HEK293T (cell line): ENCODE data around the gene NBAS.

Source experiments
- ARNT ChIP-seq: fragments of 450-650 bp; IDR thresholded peaks from 2 replicates; pipeline ENCODE4 v1.6.1; 2017; ENCODE audit warnings: mild to moderate bottlenecking
- BHLHE40 ChIP-seq: fragments of 450-650 bp; IDR thresholded peaks from 2 replicates; pipeline ENCODE4 v1.6.1; 2016; ENCODE audit warnings: mild to moderate bottlenecking, moderate library complexity, borderline replicate concordance
- CTBP1 ChIP-seq: fragments of 450-650 bp; IDR thresholded peaks from 2 replicates; pipeline ENCODE4 v1.6.1; 2016; ENCODE audit warnings: borderline replicate concordance
- ELF4 ChIP-seq: fragments of 450-650 bp; IDR thresholded peaks from 2 replicates; pipeline ENCODE4 v1.6.1; 2017; ENCODE audit warnings: antibody characterized with exemption
- FOXA1 ChIP-seq: fragments of 450-650 bp; IDR thresholded peaks from 2 replicates; pipeline ENCODE4 v1.6.1; 2016; ENCODE audit warnings: mild to moderate bottlenecking
- FOXK2 ChIP-seq: fragments of 450-650 bp; IDR thresholded peaks from 2 replicates; pipeline ENCODE4 v1.6.1; 2016; ENCODE audit warnings: mild to moderate bottlenecking
- FOXM1 ChIP-seq: fragments of 450-650 bp; IDR thresholded peaks from 2 replicates; pipeline ENCODE4 v1.6.1; 2017; ENCODE audit warnings: mild to moderate bottlenecking, borderline replicate concordance
- LEF1 ChIP-seq: fragments of 450-650 bp; IDR thresholded peaks from 2 replicates; pipeline ENCODE4 v1.6.1; 2017; ENCODE audit warnings: mild to moderate bottlenecking, borderline replicate concordance
- NFRKB ChIP-seq: fragments of 450-650 bp; IDR thresholded peaks from 2 replicates; pipeline ENCODE4 v1.6.1; 2016; ENCODE audit warnings: mild to moderate bottlenecking, moderate library complexity
- PKNOX1 ChIP-seq: fragments of 450-650 bp; IDR thresholded peaks from 2 replicates; pipeline ENCODE4 v1.6.1; 2016
- SP1 ChIP-seq: fragments of 450-650 bp; IDR thresholded peaks from 2 replicates; pipeline ENCODE4 v1.6.1; 2017
- SUZ12 ChIP-seq: fragments of 450-650 bp; IDR thresholded peaks from 2 replicates; pipeline ENCODE4 v1.6.1; 2016; ENCODE audit warnings: mild to moderate bottlenecking
- TARDBP ChIP-seq: fragments of 450-650 bp; IDR thresholded peaks from 2 replicates; pipeline ENCODE4 v1.6.1; 2016
- ZNF384 ChIP-seq: fragments of 450-650 bp; IDR thresholded peaks from 2 replicates; pipeline ENCODE4 v1.6.1; 2016

GRCh38 chr2:15253835-15254286 is 307.3 kb downstream of the NBAS start:
- TF ChIP-seq FOXM1 (no peak), FOXA1 (no peak), TARDBP (no peak), ZNF384 (no peak), SP1 (no peak), ARNT (no peak), LEF1 (no peak), FOXK2 (no peak), SUZ12 (no peak), CTBP1 (no peak), BHLHE40 (no peak), NFRKB (no peak), ELF4 (no peak), PKNOX1 (no peak)
